ENCODE data around the gene TNS3.
"Not testable (repeated sequence)": the region's sequence is repeated elsewhere in the genome, so short reads cannot be mapped to it uniquely, and the experiment has no call there.

Gene TNS3

GRCh38 chr7:47482013-47482875 is 99.7 kb downstream of the TNS3 start:
- no peak for DNase-seq

GRCh38 chr7:47481541-47482012 is 100.3 kb downstream of the TNS3 start:
- no peak for DNase-seq

- no peak for DNase-seq
Measured at GRCh38 chr7:47480576-47481538, 101.1 kb downstream of the TNS3 start.

DNA sequence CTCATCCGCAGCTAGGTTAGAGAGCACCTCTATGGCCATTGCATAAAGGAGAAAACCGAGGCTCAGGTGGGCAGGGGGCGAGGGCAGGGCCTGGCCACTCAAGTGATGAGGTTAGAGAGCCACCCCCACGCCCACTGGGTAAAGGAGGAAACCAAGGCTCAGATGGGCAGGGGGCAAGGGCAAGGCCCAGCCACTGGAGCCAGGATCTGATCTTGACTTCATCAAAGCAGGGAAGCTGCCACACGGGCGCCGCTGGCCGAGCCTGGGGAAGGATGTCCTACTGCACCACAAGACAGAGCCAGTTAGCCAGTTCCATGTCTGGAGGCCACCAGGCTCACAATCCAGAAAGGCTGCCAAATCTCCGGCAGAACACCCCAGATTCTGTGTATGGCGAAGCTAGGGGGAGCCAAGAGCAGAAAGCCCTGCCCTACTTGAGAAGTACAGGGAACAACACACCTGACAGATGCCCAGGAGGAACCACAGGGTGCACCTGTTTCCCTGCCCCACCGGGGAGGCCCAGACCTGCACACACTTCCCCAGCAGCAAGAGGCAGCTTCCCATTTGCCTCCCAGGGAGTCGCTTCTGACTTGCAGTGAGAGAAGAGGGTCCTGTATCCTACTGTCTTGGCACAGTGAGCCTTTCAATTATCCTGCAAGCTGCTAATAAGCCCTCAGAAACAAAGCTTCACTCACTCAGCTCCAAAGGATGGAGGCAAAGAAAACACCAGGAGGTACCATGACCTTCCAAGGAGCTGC is 101.9 kb downstream of the TNS3 start:
- DNase-seq, result no peak

DNA sequence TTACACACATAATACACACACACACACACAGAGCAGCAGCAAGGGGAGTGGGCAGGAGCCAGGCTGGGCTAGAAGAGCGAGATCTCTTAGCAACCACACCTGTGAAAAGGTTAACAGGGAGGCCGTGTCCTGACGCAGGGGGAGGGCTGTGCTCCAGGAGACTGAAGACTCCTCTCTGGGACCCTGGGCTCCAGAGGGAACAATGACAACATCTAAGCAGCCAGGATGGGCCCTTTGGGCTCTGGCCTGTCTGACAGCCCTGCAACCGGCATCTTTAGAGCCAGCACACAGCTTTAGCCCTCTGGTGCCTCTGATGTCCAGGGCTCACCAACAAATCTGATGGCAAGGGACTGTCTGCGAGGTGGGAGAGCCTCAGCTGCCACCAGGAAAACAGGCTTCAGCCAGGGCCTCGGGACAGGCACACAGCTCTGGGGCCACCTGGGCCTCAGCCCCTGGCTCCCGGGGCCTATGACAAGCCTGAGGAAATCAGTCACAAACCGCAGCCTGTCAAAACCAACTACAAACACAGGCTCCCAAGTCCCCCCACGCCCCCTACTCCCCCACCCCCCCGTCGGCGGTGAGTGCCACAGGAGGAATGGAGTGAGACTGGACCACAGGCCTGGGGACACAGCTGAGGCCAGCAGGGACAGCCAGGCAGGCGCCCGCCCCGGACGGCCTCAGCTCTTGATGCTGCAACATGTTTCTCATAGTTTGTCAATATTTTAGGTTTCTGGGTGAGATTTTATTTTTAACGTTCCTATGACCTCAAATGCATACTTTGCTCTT is 102.8 kb downstream of the TNS3 start:
- no peak for DNase-seq

GRCh38 chr7:47478017-47478344 is 103.9 kb downstream of the TNS3 start:
- no peak for DNase-seq

GRCh38 chr7:47477191-47478016 is 104.5 kb downstream of the TNS3 start:
- DNase-seq, result no peak

DNA sequence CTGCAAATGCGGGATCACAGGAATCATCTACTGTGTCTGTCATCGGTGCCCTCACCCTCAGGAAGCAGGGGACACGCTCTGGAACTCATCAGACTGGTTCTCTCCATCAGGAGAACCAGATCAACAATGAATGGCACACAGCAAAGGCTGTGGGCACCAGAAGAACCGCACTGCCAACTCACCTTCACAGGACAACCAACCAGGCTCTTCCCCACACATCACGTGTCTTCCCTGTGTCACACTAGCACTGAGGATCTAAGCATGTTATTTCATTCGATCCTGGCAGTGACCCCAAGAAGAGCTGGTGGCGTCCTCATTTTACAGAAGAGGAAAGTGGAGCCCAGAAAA is 106.1 kb downstream of the TNS3 start:
- no peak for DNase-seq

- DNase-seq, result no peak
Measured at GRCh38 chr7:47474937-47475879, 106.7 kb downstream of the TNS3 start.

- DNase-seq, result no peak
Measured at GRCh38 chr7:47474211-47474936, 107.5 kb downstream of the TNS3 start.

DNA sequence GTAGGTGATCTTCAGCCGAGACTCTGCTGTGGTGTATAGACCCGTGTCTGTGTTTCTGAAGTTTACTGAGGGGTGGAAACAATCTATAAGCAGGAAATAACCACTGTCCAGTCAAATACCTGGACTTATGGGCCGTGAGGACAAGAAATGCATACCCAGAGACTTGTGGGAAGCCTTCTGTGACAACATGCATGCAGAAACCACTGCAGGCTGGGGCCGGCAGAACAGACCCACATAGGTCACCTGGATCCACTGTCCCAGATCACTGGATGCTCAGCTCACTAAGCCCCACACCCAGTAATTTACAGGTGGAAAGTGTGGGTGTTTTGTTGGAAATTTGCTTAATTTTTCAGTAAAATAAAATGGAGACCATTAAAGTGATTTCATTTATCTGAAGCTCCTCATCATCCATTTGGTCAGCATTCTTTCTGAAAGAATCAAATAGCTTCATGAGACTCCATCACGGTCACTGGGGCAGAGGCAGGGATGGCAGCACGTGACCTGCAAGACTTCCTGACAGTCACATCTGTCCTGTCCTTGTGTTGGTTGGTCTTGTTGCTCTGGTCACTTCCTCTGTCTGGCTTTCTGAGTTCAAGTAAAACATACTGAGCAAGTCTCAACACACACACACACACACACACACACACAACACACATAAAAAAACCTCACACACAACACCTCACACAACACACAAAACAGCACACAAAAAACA is 108.3 kb downstream of the TNS3 start:
- no peak for DNase-seq

GRCh38 chr7:47472444-47473157 is 109.3 kb downstream of the TNS3 start:
- no peak for DNase-seq

DNA sequence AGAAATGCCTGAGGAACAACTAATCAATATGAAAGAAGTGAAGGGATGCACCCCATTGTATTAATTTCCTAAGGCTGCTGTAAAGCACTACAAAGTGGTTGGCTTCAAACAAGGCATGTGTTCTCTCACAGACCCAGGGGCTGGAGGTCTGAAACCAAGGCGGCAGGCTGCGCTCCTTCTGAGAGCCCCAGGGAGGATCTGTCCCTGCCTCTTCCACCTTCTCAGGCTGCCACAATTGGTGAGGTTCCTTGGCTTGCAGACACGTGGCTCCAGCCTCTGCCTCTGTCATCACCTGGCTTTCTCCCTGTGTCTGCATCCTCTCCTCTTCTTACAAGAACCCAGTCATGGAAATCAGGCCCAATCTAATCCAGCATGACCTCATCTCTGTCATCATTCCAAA is 110.1 kb downstream of the TNS3 start:
- DNase-seq, result no peak

- DNase-seq, result no peak
Measured at GRCh38 chr7:47471358-47471703, 110.6 kb downstream of the TNS3 start.

GRCh38 chr7:47470567-47471357 is 111.1 kb downstream of the TNS3 start:
- no peak for DNase-seq

DNA sequence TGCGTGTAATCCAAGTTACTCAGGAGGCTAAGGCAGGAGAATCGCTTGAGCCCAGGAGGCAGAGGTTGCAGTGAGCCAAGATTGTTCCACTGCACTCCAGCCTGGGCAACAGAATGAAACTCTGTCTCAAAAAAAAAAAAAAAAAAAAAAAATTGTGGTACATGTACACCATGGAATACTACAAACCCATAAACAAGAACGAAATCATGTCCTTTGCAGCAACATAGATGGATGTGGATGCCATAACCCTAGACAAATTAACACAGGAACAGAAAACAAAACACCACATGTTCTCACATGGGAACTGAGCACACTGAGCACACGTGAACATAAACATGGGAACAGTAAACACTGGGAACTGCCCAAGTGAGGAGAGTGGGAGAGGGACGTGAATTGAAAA is 112.1 kb downstream of the TNS3 start:
- not testable (repeated sequence) for DNase-seq

- no peak for DNase-seq
Measured at GRCh38 chr7:47466832-47467231, 115.1 kb downstream of the TNS3 start.
